Adrenal gland (tissue), 5 donors: ENCODE results near the gene LYSET.

Experiments
- CTCF ChIP-seq, 6 experiments: fragments of 450-650 bp in 4 of 6; fragments of 200-600 bp in 2 of 6; sonication (generic) in 1 of 6; IDR thresholded peaks; 1 replicate in 5 of 6; 2 replicates in 1 of 6; pipeline versions ENCODE4 v1.5.1 to v1.8.0; 2016 to 2021; ENCODE audit warnings: antibody characterized with exemption in 6 of 6, mild to moderate bottlenecking in 2 of 6, moderate library complexity in 1 of 6
- POLR2A ChIP-seq, 2 donors: fragments of 450-650 bp; IDR thresholded peaks; one replicate each; pipeline ENCODE4 v1.6.1; 2017; ENCODE audit warnings: antibody characterized with exemption in 2 of 2, mild to moderate bottlenecking in 2 of 2, moderate library complexity in 1 of 2
- donor health status: DM: no; HTN: no; CAD: no.

GRCh38 chr14:93171376-93171775, 13.7 kb upstream of the LYSET start:
- TF ChIP-seq CTCF (IDR thresholded peaks at IDR 0.05): no peak
- TF ChIP-seq POLR2A (IDR thresholded peaks at IDR 0.05): no peak
